Body of pancreas (tissue), 4 donors: ENCODE measurements around the gene TRMT11. TPM values are rescaled to one million over a fixed set of nuclear protein-coding genes. Genes with fewer than 3 reads are reported as not detected.
"Not testable (repeated sequence)": the region's sequence is repeated elsewhere in the genome, so short reads cannot be mapped to it uniquely, and the experiment has no call there.

Source experiments
- ATAC-seq: fragments of 150-250 bp; one replicate; pipeline ENCODE4 v1.9.1; 2016
- DNase-seq, 4 donors: peaks; one replicate each; pipeline ENCODE4 v3.0.0-alpha.2; 2019
- H3K27ac ChIP-seq, 4 donors: fragments of 200-600 bp; sonication (generic); 1 replicate in 3 of 4; 2 replicates in 1 of 4; pipeline versions ENCODE4 v1.5.1 to v1.6.1; 2016 to 2019; ENCODE audit warnings: mild to moderate bottlenecking in 1 of 4, mixed read lengths in 1 of 4, moderate library complexity in 1 of 4
- H3K27me3 ChIP-seq, 2 donors: fragments of 200-600 bp; sonication (generic); one replicate each; pipeline ENCODE4 v1.6.0; 2016; ENCODE audit warnings: mild to moderate bottlenecking in 1 of 2
- H3K36me3 ChIP-seq, 2 donors: fragments of 200-600 bp; sonication (generic); replicated peaks in 1 of 2; 2 replicates each; pipeline ENCODE4 v1.5.1; 2016; ENCODE audit warnings: low read depth in 2 of 2; ENCODE audit not compliant: insufficient read depth in 1 of 2
- H3K4me1 ChIP-seq: fragments of 200-600 bp; sonication (generic); one replicate; pipeline ENCODE4 v1.6.0; 2016
- H3K4me3 ChIP-seq, 2 donors: fragments of 200-600 bp; sonication (generic); 1 replicate in 1 of 2; 2 replicates in 1 of 2; pipeline ENCODE4 v1.5.1; 2016 to 2019
- H3K9me3 ChIP-seq, 3 donors: fragments of 200-600 bp; sonication (generic); 1 replicate in 2 of 3; 2 replicates in 1 of 3; pipeline ENCODE4 v1.5.1; 2016
- POLR2A ChIP-seq, 3 donors: fragments of 450-650 bp; IDR thresholded peaks; one replicate each; pipeline ENCODE4 v1.6.1; 2016; ENCODE audit warnings: antibody characterized with exemption in 3 of 3, mild to moderate bottlenecking in 2 of 3
- WGBS, 2 donors: methylation state at CpG; one replicate each; pipeline ENCODE4 v1.1.5; 2017; 5-methylcytosine and 5-hydroxymethylcytosine counted together
- intact Hi-C: fragments of 100-400 bp; cut with DNase I; formaldehyde crosslinking; loops from one replicate; pipeline ENCODE4 v1.15.1; 2023
- total RNA-seq, 2 donors: library from RNA; depleted of rRNA; stranded (reverse); fragments of >200 nt; gene quantifications; one replicate each; pipeline ENCODE4 v1.1.0, GENCODE V29; 2016
- TF ChIP-seq, protein P1 (sequence below), 7 experiments: fragments of 450-650 bp in 4 of 7; fragments of 200-600 bp in 3 of 7; sonication (generic) in 3 of 7; IDR thresholded peaks; one replicate each; pipeline ENCODE4 v1.5.1; 2016 to 2019; ENCODE audit warnings: antibody characterized with exemption in 7 of 7

The TRMT11 gene
- total RNA-seq, 2 donors from 2014 or later = 26.5 to 26.7 TPM

DNA sequence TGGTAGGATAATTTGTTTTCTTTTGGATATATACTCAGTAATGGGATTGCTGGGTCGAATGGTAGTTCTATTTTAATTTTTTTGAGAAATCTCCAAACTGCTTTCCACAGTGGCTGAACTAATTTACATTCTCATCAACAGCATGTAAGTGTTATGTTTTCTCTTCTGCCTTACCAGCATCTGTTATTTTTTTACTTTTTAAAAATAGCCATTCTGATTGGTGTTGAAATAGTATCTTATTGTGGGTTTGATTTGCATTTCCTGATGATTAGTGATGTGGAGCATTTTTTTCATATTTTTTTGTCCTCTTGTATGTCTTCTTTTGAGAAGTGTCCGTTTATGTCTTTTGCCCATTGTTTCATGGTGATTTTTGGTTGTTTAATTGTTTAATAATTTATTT is 17.8 kb upstream of the TRMT11 start:
- no peak for ATAC-seq
- DNase-seq = no peak
- Histone ChIP-seq H3K9me3 (no peaks in the 10 kb centered on the region), H3K4me3 (no peak overlapping the region), H3K27me3 (no peaks in the 10 kb centered on the region), H3K27ac (no peak overlapping the region), H3K36me3 (no peaks in the 10 kb centered on the region), H3K4me1 (peaks cover 4% of the 10 kb centered on the region)
- intact Hi-C loops = loop anchor here (10.0 kb wide), 1 partner anchor 174 kb away; the partner anchor contains the start of gene NCOA7
- TF ChIP-seq, protein P1, sequence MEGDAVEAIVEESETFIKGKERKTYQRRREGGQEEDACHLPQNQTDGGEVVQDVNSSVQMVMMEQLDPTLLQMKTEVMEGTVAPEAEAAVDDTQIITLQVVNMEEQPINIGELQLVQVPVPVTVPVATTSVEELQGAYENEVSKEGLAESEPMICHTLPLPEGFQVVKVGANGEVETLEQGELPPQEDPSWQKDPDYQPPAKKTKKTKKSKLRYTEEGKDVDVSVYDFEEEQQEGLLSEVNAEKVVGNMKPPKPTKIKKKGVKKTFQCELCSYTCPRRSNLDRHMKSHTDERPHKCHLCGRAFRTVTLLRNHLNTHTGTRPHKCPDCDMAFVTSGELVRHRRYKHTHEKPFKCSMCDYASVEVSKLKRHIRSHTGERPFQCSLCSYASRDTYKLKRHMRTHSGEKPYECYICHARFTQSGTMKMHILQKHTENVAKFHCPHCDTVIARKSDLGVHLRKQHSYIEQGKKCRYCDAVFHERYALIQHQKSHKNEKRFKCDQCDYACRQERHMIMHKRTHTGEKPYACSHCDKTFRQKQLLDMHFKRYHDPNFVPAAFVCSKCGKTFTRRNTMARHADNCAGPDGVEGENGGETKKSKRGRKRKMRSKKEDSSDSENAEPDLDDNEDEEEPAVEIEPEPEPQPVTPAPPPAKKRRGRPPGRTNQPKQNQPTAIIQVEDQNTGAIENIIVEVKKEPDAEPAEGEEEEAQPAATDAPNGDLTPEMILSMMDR (IDR thresholded peaks at IDR 0.05) = no peak
- TF ChIP-seq POLR2A (IDR thresholded peaks at IDR 0.05) = no peak
- 83 to 92% methylated on average over 2 of the region's 2 CpGs for WGBS, 2 donors

DNA sequence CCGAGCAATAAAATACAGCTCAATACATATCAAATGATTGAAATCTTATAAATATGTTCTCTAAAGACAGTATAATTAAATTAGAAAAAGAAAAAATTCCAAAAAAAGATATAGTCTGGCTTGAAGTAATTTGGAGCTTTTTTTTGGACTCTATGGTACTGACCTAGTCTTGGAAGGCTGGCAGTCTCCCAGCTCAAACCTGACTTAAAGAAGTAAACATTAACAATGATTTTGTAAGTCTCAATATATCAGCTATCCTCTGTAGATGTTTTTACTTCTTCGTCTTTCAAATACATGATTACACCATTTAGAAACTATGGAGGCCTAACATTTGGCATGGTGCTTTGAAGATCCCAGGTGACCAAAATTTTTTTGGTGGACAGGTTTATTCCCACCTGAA is 15.6 kb upstream of the TRMT11 start:
- Histone ChIP-seq H3K4me1 (peaks cover 4% of the 10 kb centered on the region), H3K36me3 (no peaks in the 10 kb centered on the region), H3K27me3 (no peaks in the 10 kb centered on the region), H3K27ac (no peak overlapping the region), H3K9me3 (no peaks in the 10 kb centered on the region), H3K4me3 (no peak overlapping the region)
- intact Hi-C loops = loop anchor here (10.0 kb wide), 1 partner anchor 86 kb away; no protein-coding TSS in a partner anchor
- 44 to 77% methylated on average over 2 of the region's 2 CpGs for WGBS, 2 donors
- DNase-seq = peak in 1 of 4 donors; percentile 40
- TF ChIP-seq, protein P1 (IDR thresholded peaks at IDR 0.05) = no peak
- no peak for ATAC-seq

DNA sequence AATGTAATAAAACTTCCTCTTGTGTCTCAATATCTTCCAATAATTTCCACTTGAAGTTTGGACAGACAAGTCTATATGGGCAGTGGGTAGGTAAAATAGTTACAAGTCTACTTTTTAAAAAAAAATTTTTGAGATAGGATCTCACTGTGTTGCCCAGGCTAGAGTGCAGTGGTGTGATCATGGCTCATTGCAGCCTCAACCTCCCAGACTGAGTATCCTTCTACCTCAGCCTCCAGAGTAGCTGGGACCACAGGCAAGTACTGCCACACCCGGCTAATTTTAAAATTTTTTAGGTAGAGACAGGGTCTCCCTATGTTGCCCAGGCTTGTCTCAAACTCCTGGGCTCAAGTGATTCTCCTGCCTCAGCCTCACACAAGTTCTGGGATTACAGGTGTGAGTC is 13.9 kb upstream of the TRMT11 start:
- H3K27me3 ChIP-seq, ATAC-seq, H3K4me3 ChIP-seq, H3K9me3 ChIP-seq, H3K4me1 ChIP-seq, H3K27ac ChIP-seq, DNase-seq, H3K36me3 ChIP-seq: not testable (repeated sequence)
- WGBS, 2 donors = 87 to 96% methylated on average over 1 of the region's 1 CpG
- intact Hi-C loops = loop anchor here (10.0 kb wide), 1 partner anchor 88 kb away; no protein-coding TSS in a partner anchor

- ATAC-seq = peak; percentile 80
- peaks cover 0 to 2% of the 10 kb centered on the region in 2 donors for H3K36me3 ChIP-seq
- H3K9me3 ChIP-seq = no peaks in the 10 kb centered on the region
- H3K27me3 ChIP-seq = no peaks in the 10 kb centered on the region
- TF ChIP-seq POLR2A (IDR thresholded peaks at IDR 0.05) = no peak
- TF ChIP-seq, protein P1 (IDR thresholded peaks at IDR 0.05) = peak; percentile 12 to 68 (median 61)
- no peak for DNase-seq
- no peak overlapping the region for H3K27ac ChIP-seq
- intact Hi-C loops = loop anchor here (10.0 kb wide), 1 partner anchor 90 kb away; no protein-coding TSS in a partner anchor
- 25 to 27% methylated on average over 5 of the region's 5 CpGs for WGBS, 2 donors
- peaks cover 4% of the 10 kb centered on the region for H3K4me1 ChIP-seq
- no peak overlapping the region for H3K4me3 ChIP-seq
Observed at GRCh38 chr6:125974214-125974866, 12.0 kb upstream of the TRMT11 start.

GRCh38 chr6:125979101-125979500 is 7.2 kb upstream of the TRMT11 start:
- ATAC-seq = no peak
- intact Hi-C loops = loop anchor here (10.0 kb wide), 1 partner anchor 94 kb away; no protein-coding TSS in a partner anchor
- peaks cover 0 to 2% of the 10 kb centered on the region in 2 donors for H3K36me3 ChIP-seq
- H3K27me3 ChIP-seq = no peaks in the 10 kb centered on the region
- TF ChIP-seq POLR2A (IDR thresholded peaks at IDR 0.05) = no peak
- TF ChIP-seq, protein P1 (IDR thresholded peaks at IDR 0.05) = no peak
- H3K4me1 ChIP-seq = no peaks in the 10 kb centered on the region
- DNase-seq = no peak
- H3K9me3 ChIP-seq = no peaks in the 10 kb centered on the region
- 79 to 90% methylated on average over 3 of the region's 3 CpGs for WGBS, 2 donors
- H3K4me3 ChIP-seq = no peak overlapping the region
- H3K27ac ChIP-seq = no peak overlapping the region
